Measurements from ENCODE around the gene COQ10A. TPM values are rescaled to one million over a fixed set of nuclear protein-coding genes. Genes with fewer than 3 reads are reported as not detected.

The COQ10A gene
- total RNA-seq: 10 to 100 TPM; 20.5 to 23.2 TPM
- 23.1 TPM for polyA plus RNA-seq (2013, experiment 1 of 2)
- 17.5 TPM for polyA plus RNA-seq (2013, experiment 2 of 2)
- long read RNA-seq, experiment 1, partial matches to known transcripts: 0 of 4 reads
- long read RNA-seq, experiment 1, other reads (novel, unspliced or antisense): 0 of 4 reads
- long read RNA-seq, experiment 2, transcript COQ10A-201 (5 exons, 1,652 nt): major isoform, 10 of 22 reads
- long read RNA-seq, experiment 2, partial matches to known transcripts: 1 of 22 reads
- long read RNA-seq, experiment 2, other reads (novel, unspliced or antisense): 7 of 22 reads
- long read RNA-seq, experiment 3, transcript COQ10A-202 (5 exons, 1,410 nt): minor isoform, 7 of 68 reads
- long read RNA-seq, experiment 3, transcript COQ10A-201 (5 exons, 1,652 nt): major isoform, 41 of 68 reads
- long read RNA-seq, experiment 3, partial matches to known transcripts: 6 of 68 reads
- long read RNA-seq, experiment 3, other reads (novel, unspliced or antisense): 13 of 68 reads
- long read RNA-seq, experiment 4, transcript COQ10A-205 (3 exons, 1,546 nt): minor isoform, 5 of 18 reads
- long read RNA-seq, experiment 4, transcript COQ10A-202 (5 exons, 1,410 nt): major isoform, 10 of 18 reads
- long read RNA-seq, experiment 4, partial matches to known transcripts: 0 of 18 reads
- long read RNA-seq, experiment 4, other reads (novel, unspliced or antisense): 3 of 18 reads

- H3K36me3 ChIP-seq (ENCODE audit: control insufficient read depth, insufficient read depth, low read length): peaks cover 31% of the 10 kb centered on the region
- peak within 1 kb of the TSS; percentile 89 for H3K27ac Mint-ChIP-seq
- H3K27ac ChIP-seq (ENCODE audit: low read depth, low read length): peak within 1 kb of the TSS; percentile 91
- H3K27me3 ChIP-seq (ENCODE audit: control insufficient read depth, insufficient read depth, low read length, poor library complexity, severe bottlenecking): no peaks in the 10 kb centered on the region
- H3K9ac ChIP-seq (ENCODE audit: extremely low read depth, low read length, poor library complexity, severe bottlenecking): peak within 1 kb of the TSS; percentile 72
- 1% methylated on average over 34 to 68 of the region's 68 CpGs for WGBS, 2 experiments (ENCODE audit: insufficient coverage in 1 of 2, insufficient read length in 1 of 2)
- no peaks in the 10 kb centered on the region for H3K9me3 Mint-ChIP-seq
- no peaks in the 10 kb centered on the region for H3K27me3 Mint-ChIP-seq (ENCODE audit: insufficient read depth)
- peak; percentile 80 for TF ChIP-seq CTCF (conservative IDR thresholded peaks at IDR 0.05)
- no peaks in the 10 kb centered on the region for H3K9me3 ChIP-seq (ENCODE audit: control insufficient read depth, low read length)
- H3K4me1 ChIP-seq (ENCODE audit: control insufficient read depth, insufficient read depth, low read length): peaks cover 5% of the 10 kb centered on the region
- DNase-seq: peak; percentile 99
- peaks cover 21% of the 10 kb centered on the region for H3K36me3 Mint-ChIP-seq (ENCODE audit: low read depth)
- peak within 1 kb of the TSS; percentile 87 for H3K4me3 ChIP-seq (ENCODE audit: low read length)
- peak within 1 kb of the TSS; percentile 73 for H3K4me3 Mint-ChIP-seq
- peaks cover 12% of the 10 kb centered on the region for H3K4me1 Mint-ChIP-seq
These were observed at the start of gene COQ10A for GRCh38 chr12:56266693-56267442. Gene COQ10A, plus strand, starts transcription at chr12:56266942. Its CDS starts 177 bp downstream, at chr12:56267119.

- TF ChIP-seq CTCF (conservative IDR thresholded peaks at IDR 0.05): no peak
- H3K9ac ChIP-seq (ENCODE audit: extremely low read depth, low read length, poor library complexity, severe bottlenecking): no peak overlapping the region
- peaks cover 23% of the 10 kb centered on the region for H3K4me1 Mint-ChIP-seq
- H3K27me3 Mint-ChIP-seq (ENCODE audit: insufficient read depth): no peaks in the 10 kb centered on the region
- H3K36me3 ChIP-seq (ENCODE audit: control insufficient read depth, insufficient read depth, low read length): peaks cover 26% of the 10 kb centered on the region
- H3K4me1 ChIP-seq (ENCODE audit: control insufficient read depth, insufficient read depth, low read length): peaks cover 5% of the 10 kb centered on the region
- peaks cover 2% of the 10 kb centered on the region for H3K9me3 Mint-ChIP-seq
- H3K4me3 Mint-ChIP-seq: no peak overlapping the region
- no peak overlapping the region for H3K27ac ChIP-seq (ENCODE audit: low read depth, low read length)
- no peak overlapping the region for H3K27ac Mint-ChIP-seq
- peaks cover 23% of the 10 kb centered on the region for H3K36me3 Mint-ChIP-seq (ENCODE audit: low read depth)
- 94 to 100% methylated on average over 6 of the region's 9 CpGs for WGBS, 2 experiments (ENCODE audit: insufficient coverage in 1 of 2, insufficient read length in 1 of 2)
- no peak overlapping the region for H3K4me3 ChIP-seq (ENCODE audit: low read length)
- no peaks in the 10 kb centered on the region for H3K27me3 ChIP-seq (ENCODE audit: control insufficient read depth, insufficient read depth, low read length, poor library complexity, severe bottlenecking)
- H3K9me3 ChIP-seq (ENCODE audit: control insufficient read depth, low read length): no peaks in the 10 kb centered on the region
- no peak for DNase-seq
These were observed 46.9 kb upstream of the COQ10A start for GRCh38 chr12:56219840-56220239.

GRCh38 chr12:56220611-56221231 is 46.0 kb upstream of the COQ10A start:
- no peaks in the 10 kb centered on the region for H3K27me3 ChIP-seq (ENCODE audit: control insufficient read depth, insufficient read depth, low read length, poor library complexity, severe bottlenecking)
- no peaks in the 10 kb centered on the region for H3K27me3 Mint-ChIP-seq (ENCODE audit: insufficient read depth)
- H3K4me1 Mint-ChIP-seq: peaks cover 26% of the 10 kb centered on the region
- H3K36me3 ChIP-seq (ENCODE audit: control insufficient read depth, insufficient read depth, low read length): peaks cover 17% of the 10 kb centered on the region
- TF ChIP-seq CTCF (conservative IDR thresholded peaks at IDR 0.05): no peak
- H3K9me3 Mint-ChIP-seq: peaks cover 2% of the 10 kb centered on the region
- H3K9me3 ChIP-seq (ENCODE audit: control insufficient read depth, low read length): no peaks in the 10 kb centered on the region
- peak overlapping the region; percentile 93 for H3K27ac ChIP-seq (ENCODE audit: low read depth, low read length)
- H3K36me3 Mint-ChIP-seq (ENCODE audit: low read depth): peaks cover 18% of the 10 kb centered on the region
- peak overlapping the region; percentile 93 for H3K9ac ChIP-seq (ENCODE audit: extremely low read depth, low read length, poor library complexity, severe bottlenecking)
- peaks cover 5% of the 10 kb centered on the region for H3K4me1 ChIP-seq (ENCODE audit: control insufficient read depth, insufficient read depth, low read length)
- peak overlapping the region; percentile 99 for H3K4me3 Mint-ChIP-seq
- no peak for DNase-seq
- 35 to 57% methylated on average over 5 to 10 of the region's 10 CpGs for WGBS, 2 experiments (ENCODE audit: insufficient coverage in 1 of 2, insufficient read length in 1 of 2)
- H3K4me3 ChIP-seq (ENCODE audit: low read length): peak overlapping the region; percentile 100
- peak overlapping the region; percentile 96 for H3K27ac Mint-ChIP-seq
